Upper lobe of left lung (tissue), 6 donors: ENCODE results near the gene MAGI3. TPM values are rescaled to one million over a fixed set of nuclear protein-coding genes. Genes with fewer than 3 reads are reported as not detected.

Experiments used
- ATAC-seq, 2 donors: fragments of 200-7000 bp; cut with Tn5 transposase; one replicate each; pipeline ENCODE4 v1.9.1; 2022; ENCODE audit warnings: mild to moderate bottlenecking in 2 of 2, moderate library complexity in 2 of 2; ENCODE audit not compliant: low FRiP score in 2 of 2
- DNase-seq, 2 donors: peaks; one replicate each; pipeline ENCODE4 v3.0.0-alpha.2; 2019 to 2020
- H3K27ac ChIP-seq, 4 donors: fragments of 200-600 bp; sonication (generic); one replicate each; pipeline ENCODE4 v1.5.1; 2016 to 2019
- H3K27me3 ChIP-seq, 4 donors: fragments of 200-600 bp; sonication (generic); one replicate each; pipeline ENCODE4 v1.5.1; 2017 to 2019
- H3K36me3 ChIP-seq, 4 donors: fragments of 200-600 bp; sonication (generic); one replicate each; pipeline ENCODE4 v1.5.1; 2016 to 2019
- H3K4me1 ChIP-seq, 4 donors: fragments of 200-600 bp; sonication (generic); one replicate each; pipeline ENCODE4 v1.5.1; 2018 to 2019
- H3K4me3 ChIP-seq, 4 donors: fragments of 200-600 bp; sonication (generic); one replicate each; pipeline ENCODE4 v1.5.1; 2017 to 2019; ENCODE audit warnings: mild to moderate bottlenecking in 2 of 4, moderate library complexity in 1 of 4
- H3K9me3 ChIP-seq, 4 donors: fragments of 200-600 bp; sonication (generic); one replicate each; pipeline ENCODE4 v1.5.1; 2018 to 2019
- CTCF ChIP-seq, 6 experiments: fragments of 450-650 bp in 4 of 6; fragments of 200-600 bp in 2 of 6; sonication (generic) in 2 of 6; IDR thresholded peaks; one replicate each; pipeline ENCODE4 v1.5.1; 2016 to 2019; ENCODE audit warnings: antibody characterized with exemption in 6 of 6
- EP300 ChIP-seq, 4 donors: sonication (generic); formaldehyde crosslinking; IDR thresholded peaks; one replicate each; pipeline ENCODE4 v1.5.1; 2017; ENCODE audit warnings: antibody characterized with exemption in 4 of 4, control low read depth in 2 of 4
- POLR2A ChIP-seq, 4 donors: fragments of 450-650 bp; IDR thresholded peaks; one replicate each; pipeline ENCODE4 v1.5.1; 2016 to 2017; ENCODE audit warnings: antibody characterized with exemption in 4 of 4, mild to moderate bottlenecking in 2 of 4
- POLR2AphosphoS5 ChIP-seq, 2 donors: sonication (generic); formaldehyde crosslinking; IDR thresholded peaks; one replicate each; pipeline ENCODE4 v1.5.1; 2017; ENCODE audit warnings: antibody characterized with exemption in 2 of 2
- WGBS, 2 donors: methylation state at CpG; one replicate each; pipeline ENCODE4 v1.1.5; 2017 to 2018; 5-methylcytosine and 5-hydroxymethylcytosine counted together
- total RNA-seq, 6 donors: library from RNA; depleted of rRNA in 4 of 6; stranded (reverse); fragments of >200 nt in 4 of 6; gene quantifications; one replicate each; pipeline versions ENCODE4 v1.1.0 to v1.2.1, GENCODE V29; 2016 to 2021
- donor health status: DM: no; HTN: no; CAD: no; lungs with moderate emphysema.
- donor health status: DM: no; HTN: yes; CAD: no; lungs with severe emphysema.

MAGI3 gene
- total RNA-seq, 6 donors from 2014 or later, result 43.3 to 181 (median 89.8) TPM

GRCh38 chr1:113648478-113648877 lies 258.2 kb downstream of the MAGI3 start:
- Histone ChIP-seq H3K4me1 (no peaks in the 10 kb centered on the region), H3K4me3 (no peak overlapping the region), H3K27ac (no peak overlapping the region), H3K27me3 (no peaks in the 10 kb centered on the region), H3K9me3 (no peaks in the 10 kb centered on the region), H3K36me3 (peaks cover 0 to 50% (median 5%) of the 10 kb centered on the region in 4 donors)
- no peak for TF ChIP-seq POLR2A (IDR thresholded peaks at IDR 0.05)
- no peak for TF ChIP-seq POLR2AphosphoS5 (IDR thresholded peaks at IDR 0.05)
- no peak for TF ChIP-seq EP300 (IDR thresholded peaks at IDR 0.05)
- TF ChIP-seq CTCF (IDR thresholded peaks at IDR 0.05), result no peak
- ATAC-seq (no peak), DNase-seq (no peak)

GRCh38 chr1:113652771-113653170 lies 262.5 kb downstream of the MAGI3 start:
- no peak for DNase-seq
- Histone ChIP-seq H3K27ac (no peak overlapping the region), H3K4me3 (no peak overlapping the region), H3K4me1 (no peaks in the 10 kb centered on the region), H3K36me3 (peaks cover 0 to 34% (median 0%) of the 10 kb centered on the region in 4 donors), H3K9me3 (no peaks in the 10 kb centered on the region), H3K27me3 (no peaks in the 10 kb centered on the region)
- ATAC-seq, result no peak
- TF ChIP-seq CTCF (IDR thresholded peaks at IDR 0.05) (no peak), EP300 (IDR thresholded peaks at IDR 0.05) (peak in 1 of 4 donors; percentile 7), POLR2A (IDR thresholded peaks at IDR 0.05) (no peak), POLR2AphosphoS5 (IDR thresholded peaks at IDR 0.05) (no peak)

GRCh38 chr1:113653741-113654140 lies 263.4 kb downstream of the MAGI3 start:
- no peaks in the 10 kb centered on the region for H3K9me3 ChIP-seq
- no peak for DNase-seq
- no peak overlapping the region for H3K4me3 ChIP-seq
- ATAC-seq, result no peak
- no peak overlapping the region for H3K27ac ChIP-seq
- peaks cover 0 to 28% (median 0%) of the 10 kb centered on the region in 4 donors for H3K36me3 ChIP-seq
- 91 to 92% methylated on average over 5 of the region's 5 CpGs for WGBS, 2 donors
- no peak for TF ChIP-seq POLR2AphosphoS5 (IDR thresholded peaks at IDR 0.05)
- no peak for TF ChIP-seq CTCF (IDR thresholded peaks at IDR 0.05)
- TF ChIP-seq EP300 (IDR thresholded peaks at IDR 0.05), result no peak
- no peak for TF ChIP-seq POLR2A (IDR thresholded peaks at IDR 0.05)
- no peaks in the 10 kb centered on the region for H3K27me3 ChIP-seq
- no peaks in the 10 kb centered on the region for H3K4me1 ChIP-seq

- H3K36me3 ChIP-seq, result peaks cover 0 to 24% (median 0%) of the 10 kb centered on the region in 4 donors
- TF ChIP-seq EP300 (IDR thresholded peaks at IDR 0.05) (no peak), POLR2AphosphoS5 (IDR thresholded peaks at IDR 0.05) (no peak), CTCF (IDR thresholded peaks at IDR 0.05) (no peak), POLR2A (IDR thresholded peaks at IDR 0.05) (no peak)
- H3K9me3 ChIP-seq, result no peaks in the 10 kb centered on the region
- H3K4me3 ChIP-seq, result no peak overlapping the region
- no peaks in the 10 kb centered on the region for H3K27me3 ChIP-seq
- no peak overlapping the region for H3K27ac ChIP-seq
- WGBS, 2 donors, result 95 to 97% methylated on average over 2 of the region's 2 CpGs
- no peak for DNase-seq
- H3K4me1 ChIP-seq, result peaks cover 0 to 5% (median 0%) of the 10 kb centered on the region in 4 donors
- ATAC-seq, result no peak
Observed at GRCh38 chr1:113654883-113655282, 264.6 kb downstream of the MAGI3 start.

GRCh38 chr1:113657126-113657525 lies 266.8 kb downstream of the MAGI3 start:
- Histone ChIP-seq H3K9me3 (no peaks in the 10 kb centered on the region), H3K36me3 (peaks cover 0 to 11% (median 0%) of the 10 kb centered on the region in 4 donors), H3K27me3 (no peaks in the 10 kb centered on the region), H3K27ac (no peak overlapping the region), H3K4me1 (peaks cover 0 to 5% (median 0%) of the 10 kb centered on the region in 4 donors), H3K4me3 (no peak overlapping the region)
- DNase-seq (no peak), ATAC-seq (no peak)
- WGBS, 2 donors, result 83 to 89% methylated on average over 3 of the region's 3 CpGs
- TF ChIP-seq CTCF (IDR thresholded peaks at IDR 0.05), result no peak
- no peak for TF ChIP-seq POLR2A (IDR thresholded peaks at IDR 0.05)
- no peak for TF ChIP-seq EP300 (IDR thresholded peaks at IDR 0.05)
- TF ChIP-seq POLR2AphosphoS5 (IDR thresholded peaks at IDR 0.05), result no peak
